ENCODE measurements around the gene C4A.

DNA sequence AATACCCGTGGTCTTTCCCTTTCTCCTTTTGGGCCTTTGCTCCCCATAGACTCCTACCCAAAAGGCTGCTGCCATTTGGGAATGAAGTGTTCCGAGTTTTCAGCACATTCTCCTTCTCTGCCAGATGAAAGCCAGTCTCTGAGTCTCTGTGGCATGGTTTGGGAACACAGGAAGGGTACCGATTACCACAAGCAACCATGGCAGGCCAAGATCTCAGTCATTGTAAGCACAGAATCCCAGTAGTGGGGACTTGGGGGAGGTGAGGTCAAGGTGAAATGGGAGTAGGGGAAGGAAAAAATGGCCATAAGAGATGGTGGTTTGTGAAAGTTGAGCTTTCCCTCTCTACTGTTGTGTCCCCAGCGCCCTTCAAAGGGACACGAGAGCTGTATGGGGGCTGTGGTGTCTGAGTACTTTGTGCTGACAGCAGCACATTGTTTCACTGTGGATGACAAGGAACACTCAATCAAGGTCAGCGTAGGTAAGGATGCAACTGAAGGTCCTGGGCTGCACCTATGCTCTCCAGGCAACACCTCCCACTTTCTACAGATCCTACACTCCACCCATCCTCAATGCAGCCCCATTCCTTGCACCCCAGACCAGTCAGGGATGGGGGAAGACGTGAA lies 31.8 kb upstream of the C4A start:
- no peak for TF ChIP-seq POLR2AphosphoS5 (IDR thresholded peaks at IDR 0.05; ENCODE audit: low read depth)
- TF ChIP-seq, protein P1, sequence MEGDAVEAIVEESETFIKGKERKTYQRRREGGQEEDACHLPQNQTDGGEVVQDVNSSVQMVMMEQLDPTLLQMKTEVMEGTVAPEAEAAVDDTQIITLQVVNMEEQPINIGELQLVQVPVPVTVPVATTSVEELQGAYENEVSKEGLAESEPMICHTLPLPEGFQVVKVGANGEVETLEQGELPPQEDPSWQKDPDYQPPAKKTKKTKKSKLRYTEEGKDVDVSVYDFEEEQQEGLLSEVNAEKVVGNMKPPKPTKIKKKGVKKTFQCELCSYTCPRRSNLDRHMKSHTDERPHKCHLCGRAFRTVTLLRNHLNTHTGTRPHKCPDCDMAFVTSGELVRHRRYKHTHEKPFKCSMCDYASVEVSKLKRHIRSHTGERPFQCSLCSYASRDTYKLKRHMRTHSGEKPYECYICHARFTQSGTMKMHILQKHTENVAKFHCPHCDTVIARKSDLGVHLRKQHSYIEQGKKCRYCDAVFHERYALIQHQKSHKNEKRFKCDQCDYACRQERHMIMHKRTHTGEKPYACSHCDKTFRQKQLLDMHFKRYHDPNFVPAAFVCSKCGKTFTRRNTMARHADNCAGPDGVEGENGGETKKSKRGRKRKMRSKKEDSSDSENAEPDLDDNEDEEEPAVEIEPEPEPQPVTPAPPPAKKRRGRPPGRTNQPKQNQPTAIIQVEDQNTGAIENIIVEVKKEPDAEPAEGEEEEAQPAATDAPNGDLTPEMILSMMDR (IDR thresholded peaks at IDR 0.05; ENCODE audit: insufficient read depth, low read length) = no peak
